ENCODE results near the gene TLX3.

DNA sequence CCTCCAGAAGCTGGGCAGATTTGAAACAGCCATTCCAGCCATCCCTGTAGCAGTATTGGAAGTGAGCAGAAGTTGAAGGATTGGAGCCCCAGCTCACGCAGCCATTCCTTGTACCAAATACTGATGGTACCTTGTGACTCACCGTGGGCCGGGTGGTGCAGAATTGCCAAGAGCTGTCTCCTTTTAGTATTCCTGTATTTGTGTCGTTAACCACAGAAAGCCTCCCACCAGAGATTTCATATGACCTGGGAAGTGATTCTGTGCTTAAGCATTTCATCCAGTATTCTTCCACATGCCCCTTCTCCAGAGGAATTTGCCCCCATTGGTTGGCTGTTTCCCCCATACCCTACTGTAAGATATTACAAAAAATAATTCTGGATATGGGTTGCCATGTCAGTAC lies 17.7 kb upstream of the TLX3 start:
- no peak for TF ChIP-seq POLR2A (IDR thresholded peaks at IDR 0.05; ENCODE audit: extremely low read depth, insufficient read length)
- TF ChIP-seq CTCF (IDR thresholded peaks at IDR 0.05; ENCODE audit: low read depth, low read length): no peak
